HepG2 (cell line): Measurements from ENCODE around the gene SLFNL1.

ENCODE experiments used
- CBX5 ChIP-seq: sonication (generic); formaldehyde crosslinking; IDR thresholded peaks from 2 replicates; pipeline ENCODE4 v1.4.0; 2020; ENCODE audit warnings: missing genetic modification reagents, borderline replicate concordance
- JUN ChIP-seq: sonication (generic); formaldehyde crosslinking; IDR thresholded peaks from 2 replicates; pipeline ENCODE4 v1.4.0; 2020; ENCODE audit warnings: mild to moderate bottlenecking, missing genetic modification reagents
- MXI1 ChIP-seq: IDR thresholded peaks from 3 replicates; pipeline ENCODE4 v1.6.1; 2012; ENCODE audit warnings: low read depth, low read length, inconsistent platforms, borderline replicate concordance
- NBN ChIP-seq: fragments of 450-650 bp; conservative IDR thresholded peaks from 2 replicates; pipeline ENCODE4 v1.6.1; 2017
- POLR2AphosphoS5 ChIP-seq: IDR thresholded peaks from 2 replicates; pipeline ENCODE4 v1.6.1; 2012; ENCODE audit warnings: low read depth, low read length
- SRSF1 ChIP-seq: fragments of 200-400 bp; formaldehyde crosslinking; optimal IDR thresholded peaks from 2 replicates; pipeline ENCODE3; 2017; ENCODE audit warnings: mild to moderate bottlenecking, low read depth, low read length, moderate library complexity
- TBL1XR1 ChIP-seq: fragments of 150-350 bp; IDR thresholded peaks from 2 replicates; pipeline ENCODE4 v1.6.1; 2014; ENCODE audit warnings: borderline replicate concordance, low read length; ENCODE audit not compliant: partially characterized antibody
- TBP ChIP-seq: sonication (generic); formaldehyde crosslinking; IDR thresholded peaks from 2 replicates; pipeline ENCODE4 v1.5.0; 2020; ENCODE audit warnings: missing genetic modification reagents
- ZFP62 ChIP-seq: sonication (generic); formaldehyde crosslinking; IDR thresholded peaks from 2 replicates; pipeline ENCODE4 v1.4.0; 2020; ENCODE audit warnings: missing genetic modification reagents
- TF ChIP-seq, protein P1 (sequence below): sonication (generic); formaldehyde crosslinking; IDR thresholded peaks from 2 replicates; pipeline ENCODE4 v1.4.0; 2020; ENCODE audit warnings: missing genetic modification reagents, mild to moderate bottlenecking, borderline replicate concordance
- TF ChIP-seq, protein P2 (sequence below): sonication (generic); formaldehyde crosslinking; IDR thresholded peaks from 2 replicates; pipeline ENCODE4 v1.5.0; 2020; ENCODE audit warnings: mild to moderate bottlenecking, missing genetic modification reagents, moderate library complexity

DNA sequence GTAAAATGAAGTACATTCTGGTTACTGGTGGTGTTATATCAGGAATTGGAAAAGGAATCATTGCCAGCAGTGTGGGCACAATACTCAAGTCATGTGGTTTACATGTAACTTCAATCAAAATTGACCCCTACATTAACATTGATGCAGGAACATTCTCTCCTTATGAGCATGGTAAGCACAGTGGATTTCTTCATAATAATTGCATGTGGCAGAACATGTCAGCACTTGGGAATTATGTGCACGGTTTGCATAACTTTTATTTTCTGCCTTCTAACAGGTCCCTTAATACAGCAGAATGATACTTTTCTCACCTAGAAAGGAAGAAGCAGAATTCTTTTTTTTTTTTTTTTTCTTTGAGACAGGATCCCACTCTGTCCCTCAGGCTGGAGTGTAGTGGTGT is 38.2 kb downstream of the SLFNL1 start:
- TF ChIP-seq ZFP62 (CRISPR knock-in tag) (no peak), TBP (CRISPR knock-in tag) (no peak), CBX5 (CRISPR knock-in tag) (no peak), MXI1 (no peak), POLR2AphosphoS5 (no peak), JUN (CRISPR knock-in tag) (no peak), TBL1XR1 (no peak), SRSF1 (no peak), NBN (no peak)
- TF ChIP-seq, protein P1, sequence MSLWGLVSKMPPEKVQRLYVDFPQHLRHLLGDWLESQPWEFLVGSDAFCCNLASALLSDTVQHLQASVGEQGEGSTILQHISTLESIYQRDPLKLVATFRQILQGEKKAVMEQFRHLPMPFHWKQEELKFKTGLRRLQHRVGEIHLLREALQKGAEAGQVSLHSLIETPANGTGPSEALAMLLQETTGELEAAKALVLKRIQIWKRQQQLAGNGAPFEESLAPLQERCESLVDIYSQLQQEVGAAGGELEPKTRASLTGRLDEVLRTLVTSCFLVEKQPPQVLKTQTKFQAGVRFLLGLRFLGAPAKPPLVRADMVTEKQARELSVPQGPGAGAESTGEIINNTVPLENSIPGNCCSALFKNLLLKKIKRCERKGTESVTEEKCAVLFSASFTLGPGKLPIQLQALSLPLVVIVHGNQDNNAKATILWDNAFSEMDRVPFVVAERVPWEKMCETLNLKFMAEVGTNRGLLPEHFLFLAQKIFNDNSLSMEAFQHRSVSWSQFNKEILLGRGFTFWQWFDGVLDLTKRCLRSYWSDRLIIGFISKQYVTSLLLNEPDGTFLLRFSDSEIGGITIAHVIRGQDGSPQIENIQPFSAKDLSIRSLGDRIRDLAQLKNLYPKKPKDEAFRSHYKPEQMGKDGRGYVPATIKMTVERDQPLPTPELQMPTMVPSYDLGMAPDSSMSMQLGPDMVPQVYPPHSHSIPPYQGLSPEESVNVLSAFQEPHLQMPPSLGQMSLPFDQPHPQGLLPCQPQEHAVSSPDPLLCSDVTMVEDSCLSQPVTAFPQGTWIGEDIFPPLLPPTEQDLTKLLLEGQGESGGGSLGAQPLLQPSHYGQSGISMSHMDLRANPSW (CRISPR knock-in tag): no peak
- TF ChIP-seq, protein P2, sequence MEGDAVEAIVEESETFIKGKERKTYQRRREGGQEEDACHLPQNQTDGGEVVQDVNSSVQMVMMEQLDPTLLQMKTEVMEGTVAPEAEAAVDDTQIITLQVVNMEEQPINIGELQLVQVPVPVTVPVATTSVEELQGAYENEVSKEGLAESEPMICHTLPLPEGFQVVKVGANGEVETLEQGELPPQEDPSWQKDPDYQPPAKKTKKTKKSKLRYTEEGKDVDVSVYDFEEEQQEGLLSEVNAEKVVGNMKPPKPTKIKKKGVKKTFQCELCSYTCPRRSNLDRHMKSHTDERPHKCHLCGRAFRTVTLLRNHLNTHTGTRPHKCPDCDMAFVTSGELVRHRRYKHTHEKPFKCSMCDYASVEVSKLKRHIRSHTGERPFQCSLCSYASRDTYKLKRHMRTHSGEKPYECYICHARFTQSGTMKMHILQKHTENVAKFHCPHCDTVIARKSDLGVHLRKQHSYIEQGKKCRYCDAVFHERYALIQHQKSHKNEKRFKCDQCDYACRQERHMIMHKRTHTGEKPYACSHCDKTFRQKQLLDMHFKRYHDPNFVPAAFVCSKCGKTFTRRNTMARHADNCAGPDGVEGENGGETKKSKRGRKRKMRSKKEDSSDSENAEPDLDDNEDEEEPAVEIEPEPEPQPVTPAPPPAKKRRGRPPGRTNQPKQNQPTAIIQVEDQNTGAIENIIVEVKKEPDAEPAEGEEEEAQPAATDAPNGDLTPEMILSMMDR (CRISPR knock-in tag): no peak
